ENCODE data around the gene SLC9A7. TPM values are rescaled to one million over a fixed set of nuclear protein-coding genes. Genes with fewer than 3 reads are reported as not detected.

The SLC9A7 gene
- total RNA-seq, 2 donors from 2014 or later: 1.4 to 2.2 TPM

GRCh38 chrX:46722742-46723568, 36.0 kb downstream of the SLC9A7 start:
- H3K9me3 ChIP-seq: no peaks in the 10 kb centered on the region
- H3K27me3 ChIP-seq: no peaks in the 10 kb centered on the region
- DNase-seq: no peak
- no peaks in the 10 kb centered on the region for H3K4me1 ChIP-seq
- no peak overlapping the region for H3K9ac ChIP-seq (ENCODE audit: low read depth in 2 of 2, low read length in 2 of 2)
- no peak overlapping the region for H3K27ac ChIP-seq
- TF ChIP-seq CTCF (IDR thresholded peaks at IDR 0.05): no peak
- no peaks in the 10 kb centered on the region for H3K36me3 ChIP-seq
- intact Hi-C loops (cut with DNase I): no loop called here
- no peak overlapping the region for H3K4me3 ChIP-seq

GRCh38 chrX:46716796-46717195, 42.1 kb downstream of the SLC9A7 start:
- H3K4me3 ChIP-seq: no peak overlapping the region
- no peaks in the 10 kb centered on the region for H3K4me1 ChIP-seq
- no peak overlapping the region for H3K27ac ChIP-seq
- H3K36me3 ChIP-seq: no peaks in the 10 kb centered on the region
- intact Hi-C loops (cut with DNase I): no loop called here
- no peak for TF ChIP-seq CTCF (IDR thresholded peaks at IDR 0.05)
- no peaks in the 10 kb centered on the region for H3K27me3 ChIP-seq
- DNase-seq: no peak
- no peaks in the 10 kb centered on the region for H3K9me3 ChIP-seq
- no peak overlapping the region for H3K9ac ChIP-seq (ENCODE audit: low read depth in 2 of 2, low read length in 2 of 2)

- Histone ChIP-seq H3K36me3 (no peaks in the 10 kb centered on the region), H3K9ac (ENCODE audit: low read depth in 2 of 2, low read length in 2 of 2) (no peak overlapping the region), H3K4me1 (no peaks in the 10 kb centered on the region), H3K27ac (no peak overlapping the region), H3K27me3 (no peaks in the 10 kb centered on the region), H3K9me3 (no peaks in the 10 kb centered on the region), H3K4me3 (no peak overlapping the region)
- DNase-seq: no peak
- intact Hi-C loops (cut with DNase I): no loop called here
- no peak for TF ChIP-seq CTCF (IDR thresholded peaks at IDR 0.05)
Observed at GRCh38 chrX:46715997-46716396, 42.9 kb downstream of the SLC9A7 start.

- no peaks in the 10 kb centered on the region for H3K36me3 ChIP-seq
- H3K27ac ChIP-seq: no peak overlapping the region
- no peak overlapping the region for H3K9ac ChIP-seq (ENCODE audit: low read depth in 2 of 2, low read length in 2 of 2)
- no peak for TF ChIP-seq CTCF (IDR thresholded peaks at IDR 0.05)
- H3K27me3 ChIP-seq: no peaks in the 10 kb centered on the region
- DNase-seq: no peak
- H3K9me3 ChIP-seq: no peaks in the 10 kb centered on the region
- intact Hi-C loops (cut with DNase I): no loop called here
- no peaks in the 10 kb centered on the region for H3K4me1 ChIP-seq
- no peak overlapping the region for H3K4me3 ChIP-seq
Observed at GRCh38 chrX:46715530-46715929, 43.4 kb downstream of the SLC9A7 start.

GRCh38 chrX:46713672-46714490, 45.0 kb downstream of the SLC9A7 start:
- H3K27me3 ChIP-seq: no peaks in the 10 kb centered on the region
- H3K36me3 ChIP-seq: no peaks in the 10 kb centered on the region
- DNase-seq: no peak
- H3K27ac ChIP-seq: no peak overlapping the region
- TF ChIP-seq CTCF (IDR thresholded peaks at IDR 0.05): no peak
- intact Hi-C loops (cut with DNase I): no loop called here
- no peaks in the 10 kb centered on the region for H3K9me3 ChIP-seq
- no peak overlapping the region for H3K9ac ChIP-seq (ENCODE audit: low read depth in 2 of 2, low read length in 2 of 2)
- H3K4me3 ChIP-seq: no peak overlapping the region
- H3K4me1 ChIP-seq: no peaks in the 10 kb centered on the region
